Hematopoietic multipotent progenitor cell treated with erythropoietin and hydrocortisone succinate and interleukin-3 and kit ligand, for 15 days (in vitro differentiated cells): ENCODE measurements around the gene SMOC1.

Experiments used
- DNase-seq: peaks from one replicate; pipeline ENCODE4 v3.0.0-alpha.2; 2015; ENCODE audit warnings: low spot score

Gene SMOC1

DNA sequence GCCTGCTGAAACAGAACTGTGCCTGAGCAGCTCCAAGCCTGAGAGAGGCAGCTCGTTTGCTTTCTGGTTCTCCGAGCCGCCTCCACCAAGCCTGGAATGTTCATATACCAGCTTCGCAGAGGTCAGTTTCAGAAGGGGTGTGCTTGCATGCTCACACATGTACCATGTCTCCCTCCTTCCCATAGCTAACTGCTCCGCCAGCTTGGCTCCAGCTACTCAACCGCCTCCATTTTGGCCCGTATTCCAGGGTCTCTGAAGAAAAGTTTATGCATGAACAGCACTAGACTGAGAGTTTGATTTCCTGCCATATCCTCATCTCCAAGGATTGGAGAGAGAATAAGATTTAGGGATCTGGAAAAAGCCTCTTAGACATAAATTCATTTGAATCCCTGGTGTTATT lies 103.7 kb downstream of the SMOC1 start:
- no peak for DNase-seq

DNA sequence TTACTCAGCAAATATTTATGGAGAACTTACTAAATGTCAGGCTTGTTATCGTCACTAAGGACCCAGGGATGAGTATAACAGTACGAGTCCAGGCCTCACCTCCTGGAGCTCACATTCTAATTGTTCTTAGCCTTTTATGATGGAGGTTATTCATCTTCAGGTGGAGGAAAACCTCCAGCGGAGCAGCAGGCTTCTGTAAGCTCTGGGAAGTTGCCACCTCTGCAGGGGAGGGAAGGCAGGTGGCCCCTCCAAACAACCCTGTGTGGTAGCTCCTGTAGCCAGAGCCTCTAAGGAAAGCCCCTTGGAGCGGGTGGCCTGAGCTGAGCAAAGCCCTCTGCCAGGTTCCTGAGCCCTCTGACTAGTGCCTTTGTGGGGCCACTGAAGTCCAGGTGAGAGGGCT lies 104.1 kb downstream of the SMOC1 start:
- no peak for DNase-seq

DNA sequence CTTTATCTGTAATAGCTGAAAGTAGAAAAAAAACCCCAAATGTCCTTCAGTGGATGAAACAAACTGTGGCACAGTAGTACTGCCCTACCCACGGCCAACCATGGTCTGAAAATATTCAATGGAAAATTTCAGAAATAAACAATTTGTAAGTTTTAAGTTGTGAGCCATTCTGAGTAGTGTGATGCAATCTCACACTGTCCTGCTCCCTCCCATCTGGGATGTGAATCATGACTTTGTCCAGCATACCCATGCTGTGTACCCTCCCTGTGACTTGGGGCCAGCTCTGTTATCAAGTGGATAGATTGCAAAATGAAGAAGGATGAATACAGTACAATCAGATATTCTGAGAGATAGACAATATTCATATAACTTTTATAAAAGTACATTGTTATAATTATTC lies 106.2 kb downstream of the SMOC1 start:
- no peak for DNase-seq

DNA sequence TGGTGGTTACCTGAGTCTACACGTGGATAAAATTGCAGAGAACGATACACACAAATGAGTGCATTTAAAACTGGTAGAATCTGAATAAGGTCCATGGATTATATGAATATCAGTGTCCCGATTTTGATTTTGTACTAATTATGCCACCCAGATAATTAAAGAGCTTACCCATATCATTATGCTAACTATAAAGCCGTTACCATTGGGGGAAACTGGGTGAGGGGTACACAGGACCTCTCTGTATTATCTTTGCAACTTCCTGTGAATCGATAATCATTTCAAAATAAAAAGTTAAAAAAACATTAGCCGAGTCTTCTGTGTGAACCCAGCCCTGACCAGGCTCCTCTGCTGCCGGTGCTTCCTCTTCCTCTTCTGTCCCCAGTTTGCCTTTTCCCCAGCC lies 107.1 kb downstream of the SMOC1 start:
- DNase-seq: no peak

DNA sequence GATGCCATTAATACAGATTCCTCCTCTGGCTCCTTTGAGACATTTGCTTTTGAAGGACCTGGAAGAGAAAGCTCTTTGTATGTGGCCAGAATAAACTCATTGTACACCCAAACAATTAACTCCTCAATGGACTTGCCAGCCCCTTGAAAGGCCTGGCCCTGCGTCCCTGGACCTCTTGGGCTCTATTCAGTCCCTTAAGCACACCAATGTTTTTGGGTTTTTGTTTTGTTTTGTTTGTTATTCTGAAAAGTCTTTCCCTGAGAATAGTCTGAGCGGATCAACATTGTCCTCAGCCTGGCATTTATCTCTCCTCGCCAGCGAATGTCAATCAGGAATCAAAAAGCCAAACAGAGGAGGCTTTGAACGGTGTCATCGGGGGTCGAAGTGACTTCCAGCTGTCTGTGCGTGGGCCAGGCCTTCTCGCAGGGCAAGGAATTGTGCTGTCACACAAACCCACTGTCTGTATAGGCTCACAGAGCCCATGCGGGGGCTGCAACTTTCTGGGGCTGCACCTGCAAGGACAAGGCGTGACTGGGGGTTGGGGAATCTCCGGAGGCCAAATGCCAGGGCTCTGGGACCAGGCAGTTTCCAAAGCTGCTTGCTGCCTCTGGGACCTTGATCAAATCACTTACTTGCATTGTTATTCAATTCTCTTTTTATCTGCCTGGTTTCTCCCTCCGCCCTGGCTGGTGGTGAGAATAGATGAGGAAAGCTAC lies 108.3 kb downstream of the SMOC1 start:
- no peak for DNase-seq

DNA sequence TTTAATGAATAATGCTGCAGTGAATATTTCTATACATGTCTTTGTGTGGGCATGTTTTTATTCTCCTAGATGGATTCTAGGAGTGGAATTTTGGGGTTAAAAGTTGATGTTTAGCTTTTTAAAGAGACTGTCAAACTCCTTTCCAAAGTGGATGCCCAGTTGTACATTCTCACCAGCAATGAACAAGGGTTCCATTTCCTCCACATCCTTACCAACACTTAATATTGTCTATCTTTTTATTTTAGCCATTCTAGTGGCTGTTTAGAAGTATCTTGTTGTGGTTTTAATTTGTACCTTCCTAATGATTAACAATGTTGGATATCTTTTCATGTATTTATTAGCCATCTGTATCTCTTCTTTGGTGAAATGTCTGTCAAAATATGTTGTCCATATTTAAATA lies 109.8 kb downstream of the SMOC1 start:
- no peak for DNase-seq

DNA sequence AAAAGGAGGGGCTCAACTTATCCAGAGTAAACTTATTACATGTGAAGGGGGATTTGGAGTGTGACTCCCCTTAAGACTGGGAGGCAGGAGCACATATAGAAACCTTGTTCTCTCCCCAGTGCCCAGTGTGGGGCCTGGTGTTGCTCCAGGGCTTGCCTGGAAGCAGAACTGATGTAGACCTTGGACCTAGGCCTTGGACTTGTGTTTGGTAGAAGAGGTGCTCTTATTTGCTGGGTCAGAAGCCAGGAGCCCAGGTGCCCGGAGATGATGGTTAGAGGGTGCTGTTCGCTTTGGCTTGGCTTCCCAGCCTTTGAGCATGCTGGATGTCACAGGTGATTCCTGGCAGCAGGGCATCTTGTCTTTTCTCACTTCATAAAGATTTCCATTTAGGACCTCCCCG lies 110.4 kb downstream of the SMOC1 start:
- DNase-seq: no peak

DNA sequence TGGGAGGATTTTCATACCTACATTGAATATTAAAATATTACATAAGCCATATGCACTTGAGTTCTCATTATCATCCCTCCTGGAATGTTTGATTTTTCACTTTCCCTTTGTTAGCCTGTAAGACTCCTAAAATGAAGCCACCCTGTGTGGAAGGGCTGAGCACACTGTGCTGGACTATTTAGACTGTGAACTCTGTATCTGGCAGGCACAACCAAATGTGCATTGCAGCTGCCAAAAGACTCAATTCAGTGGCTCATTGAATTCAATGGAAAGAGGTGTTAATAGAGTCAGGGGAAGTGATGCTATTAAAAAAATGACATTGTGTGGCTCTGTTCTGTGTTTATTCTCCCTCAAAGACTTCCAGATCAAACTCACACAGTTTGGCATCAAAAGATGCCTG lies 111.1 kb downstream of the SMOC1 start:
- no peak for DNase-seq

DNA sequence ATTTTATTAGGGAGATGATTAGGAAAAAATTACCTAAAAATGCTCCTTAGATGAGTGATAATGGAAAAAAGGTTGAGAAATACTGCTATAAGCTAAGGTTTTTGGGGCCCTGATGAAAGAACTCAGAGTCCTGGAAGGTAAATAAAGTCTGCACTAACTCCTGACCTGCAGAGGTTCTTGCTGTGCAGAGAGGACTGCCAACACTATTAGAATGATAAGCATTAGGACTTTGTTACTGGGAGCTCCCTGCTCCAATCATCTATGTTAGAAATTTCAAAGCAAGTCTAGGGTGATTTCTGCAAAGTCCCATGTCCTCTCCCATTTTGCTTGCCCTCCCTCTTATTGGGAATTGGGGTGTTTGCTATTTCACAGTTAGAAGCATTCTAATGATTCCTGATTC lies 112.2 kb downstream of the SMOC1 start:
- DNase-seq: no peak

DNA sequence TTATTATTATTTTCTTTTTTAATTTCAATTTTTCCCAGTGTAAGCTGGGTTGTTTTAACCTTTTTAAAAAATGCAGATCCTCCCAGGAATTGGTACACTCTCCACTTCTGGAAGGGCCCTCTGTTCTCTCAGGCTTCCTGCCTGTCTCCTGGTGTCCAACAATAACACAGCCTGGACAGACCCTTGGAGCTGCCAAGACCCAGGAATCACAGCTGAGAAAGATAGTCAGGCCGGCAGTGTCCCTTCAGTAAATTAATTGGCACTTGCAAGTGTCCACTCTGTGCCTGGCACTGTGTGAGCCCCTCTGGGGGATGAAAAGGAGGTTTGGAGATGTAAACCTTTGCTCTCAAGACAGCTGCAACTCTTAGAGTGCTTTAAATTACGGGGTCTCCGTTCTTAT lies 113.3 kb downstream of the SMOC1 start:
- no peak for DNase-seq

DNA sequence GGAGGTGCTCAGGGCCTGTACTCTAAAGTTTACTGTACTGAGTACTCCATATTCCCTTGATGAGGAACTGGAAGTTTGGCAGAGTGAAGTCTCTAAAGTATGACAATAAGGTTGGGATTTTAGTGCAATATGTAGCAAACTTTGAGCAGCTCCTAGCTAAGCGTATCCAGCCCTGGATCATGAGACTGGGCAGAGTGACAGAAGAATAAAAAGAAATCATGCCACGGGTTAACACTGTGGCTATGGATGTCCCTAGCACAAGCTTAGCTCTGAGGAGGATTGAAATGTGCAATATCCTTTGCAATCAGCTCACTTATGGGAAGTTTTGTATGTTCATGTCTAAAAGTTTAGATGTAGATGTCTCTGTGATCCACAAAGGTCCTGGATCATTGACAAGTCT lies 114.1 kb downstream of the SMOC1 start:
- no peak for DNase-seq

DNA sequence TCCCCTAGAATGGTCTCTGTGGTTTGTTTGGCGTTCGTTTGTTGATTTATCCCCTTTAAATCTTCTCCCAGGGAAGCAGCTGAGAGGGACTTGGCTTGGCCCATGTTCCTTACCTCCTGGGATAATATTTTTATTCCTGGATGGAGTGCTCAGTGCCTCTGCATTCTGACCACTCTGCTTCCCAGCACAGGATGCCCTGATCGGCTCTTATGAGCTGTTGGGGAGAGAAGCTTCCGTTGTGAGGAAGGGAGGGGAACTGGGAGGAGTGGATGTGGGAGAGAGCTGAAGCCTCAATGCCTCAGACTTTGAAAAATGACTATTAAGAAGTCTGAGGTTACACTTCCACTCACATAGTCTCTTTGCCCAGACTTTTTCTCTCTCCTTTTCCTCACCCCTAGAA lies 114.8 kb downstream of the SMOC1 start:
- no peak for DNase-seq

DNA sequence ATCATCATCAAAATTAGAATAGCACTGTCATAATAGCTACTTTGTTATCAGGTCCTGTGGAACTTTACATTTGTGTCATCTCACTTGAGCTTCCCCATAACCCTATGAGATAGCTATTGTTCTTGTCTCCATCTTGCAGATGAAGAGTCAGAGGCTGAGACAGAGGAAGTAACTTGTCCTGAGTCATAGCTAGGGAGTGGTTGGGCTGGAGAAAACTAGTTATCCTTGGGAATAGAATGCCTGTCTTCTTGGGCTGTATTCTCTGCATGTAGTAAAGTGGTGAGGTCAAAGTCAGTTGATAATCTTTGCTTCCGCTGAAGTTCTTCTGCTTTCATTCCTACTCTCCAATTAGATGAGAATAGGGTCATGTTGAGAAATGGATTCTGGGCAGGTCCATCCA lies 117.0 kb downstream of the SMOC1 start:
- no peak for DNase-seq

DNA sequence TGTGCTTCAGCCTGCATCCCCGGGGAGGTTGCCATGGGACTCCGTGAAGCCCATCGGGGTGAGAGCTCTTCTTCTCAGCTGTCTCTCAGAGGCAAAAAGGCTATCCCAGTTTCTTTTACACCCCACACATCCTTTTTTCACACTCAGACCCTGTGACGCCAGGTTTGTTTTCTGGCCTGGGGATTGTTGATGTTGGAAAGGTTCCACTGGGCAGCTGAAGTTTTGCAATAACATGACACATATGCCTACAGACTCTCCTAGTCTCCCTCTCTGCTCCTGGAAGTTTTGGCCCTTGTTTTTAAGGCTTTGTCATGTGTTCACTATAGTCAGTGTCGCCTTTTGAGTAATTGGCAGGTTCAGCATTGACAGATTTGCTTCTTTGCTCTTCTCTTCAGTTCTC lies 118.6 kb downstream of the SMOC1 start:
- DNase-seq: no peak

DNA sequence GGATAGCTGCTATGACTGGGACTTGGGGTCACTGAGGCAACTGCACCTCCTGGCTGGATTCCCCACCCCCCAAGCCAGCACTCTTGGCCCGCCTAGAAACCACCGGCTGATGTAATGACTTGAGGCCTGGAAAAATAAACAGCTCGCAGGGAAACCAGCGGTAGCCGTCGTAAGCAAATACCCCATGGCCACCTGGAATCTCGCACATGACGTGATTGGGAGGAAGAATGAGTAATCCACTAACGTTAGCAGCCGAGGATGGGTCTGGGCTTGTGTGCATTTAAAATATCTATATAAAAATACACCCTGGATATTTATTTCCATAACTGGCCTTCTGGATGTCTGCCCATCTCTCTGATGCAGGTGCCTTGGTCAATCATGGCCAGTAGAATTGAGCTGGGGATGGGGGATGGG lies 120.1 kb downstream of the SMOC1 start:
- no peak for DNase-seq

DNA sequence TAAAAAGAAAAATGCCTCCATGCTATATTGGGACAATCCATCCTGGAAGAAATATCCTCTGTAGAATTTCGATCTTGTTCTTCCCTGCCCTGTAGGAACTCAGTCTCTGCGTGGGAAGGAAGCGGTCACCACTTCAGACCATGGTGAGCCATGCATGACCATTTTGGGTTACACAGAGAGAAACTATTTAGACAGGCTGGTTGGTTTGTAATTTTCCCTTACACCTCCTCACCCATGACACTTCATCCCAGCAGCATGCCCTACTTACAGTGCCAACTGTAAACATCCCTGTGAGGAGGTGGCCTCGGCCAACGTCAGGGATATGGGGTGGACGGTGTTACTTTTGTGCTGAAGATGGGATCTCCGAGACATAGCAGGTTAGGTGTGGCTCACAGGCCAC lies 121.4 kb downstream of the SMOC1 start:
- DNase-seq: no peak

DNA sequence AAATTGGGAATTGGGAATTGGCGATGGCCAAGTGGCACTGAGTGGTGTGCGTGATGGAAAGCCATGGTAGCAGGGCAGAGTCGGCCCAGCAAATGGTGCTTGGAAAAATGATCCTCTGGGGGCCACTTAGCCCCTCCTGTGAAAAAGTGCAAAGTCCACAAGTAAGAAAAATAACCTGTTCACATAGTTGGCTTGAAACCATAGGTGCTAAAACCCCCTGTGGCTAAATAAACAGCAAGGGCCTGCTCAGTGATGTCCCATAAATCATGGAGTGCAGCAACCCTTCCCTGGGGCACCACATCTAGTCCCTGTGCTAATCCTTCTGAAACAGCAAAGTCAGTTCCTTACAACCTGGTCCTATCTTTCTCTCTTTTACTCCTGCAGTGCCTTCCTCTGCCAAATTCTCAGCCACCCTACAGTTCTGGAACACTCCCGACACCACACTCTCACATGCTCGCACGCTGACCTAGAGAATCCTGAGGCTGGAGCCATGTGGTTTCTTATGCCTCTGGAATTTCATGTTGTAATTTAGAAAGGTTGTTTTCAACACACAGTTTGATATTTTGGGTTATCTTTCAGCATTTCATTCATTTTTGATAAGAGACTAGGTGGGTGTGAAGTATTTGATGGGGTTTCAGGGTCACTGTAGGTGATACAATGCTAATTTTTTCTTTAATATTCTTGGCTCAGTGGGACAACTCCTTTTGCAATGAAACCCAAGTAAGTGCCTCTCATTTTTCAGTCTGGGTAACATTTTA lies 123.6 kb downstream of the SMOC1 start:
- DNase-seq: no peak

DNA sequence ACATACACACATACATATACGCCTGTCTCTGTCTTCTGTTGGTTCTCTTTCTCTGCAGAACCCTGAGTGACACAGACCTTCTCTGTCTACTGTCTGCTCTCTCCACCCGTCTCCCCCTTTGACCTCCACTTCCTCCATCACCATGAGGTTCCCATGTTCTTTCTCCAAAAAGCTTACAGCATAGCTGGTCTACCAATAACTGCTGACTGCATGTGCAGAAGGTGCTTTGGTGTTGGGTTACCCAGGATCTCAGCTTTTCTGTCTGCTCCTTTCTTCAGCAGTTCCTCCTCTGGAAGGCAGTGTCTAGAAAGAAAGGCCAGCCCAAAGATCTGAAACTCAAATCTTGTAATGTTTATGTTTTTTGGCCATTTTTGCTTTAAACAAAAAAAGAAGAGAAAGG lies 125.6 kb downstream of the SMOC1 start:
- DNase-seq: no peak

DNA sequence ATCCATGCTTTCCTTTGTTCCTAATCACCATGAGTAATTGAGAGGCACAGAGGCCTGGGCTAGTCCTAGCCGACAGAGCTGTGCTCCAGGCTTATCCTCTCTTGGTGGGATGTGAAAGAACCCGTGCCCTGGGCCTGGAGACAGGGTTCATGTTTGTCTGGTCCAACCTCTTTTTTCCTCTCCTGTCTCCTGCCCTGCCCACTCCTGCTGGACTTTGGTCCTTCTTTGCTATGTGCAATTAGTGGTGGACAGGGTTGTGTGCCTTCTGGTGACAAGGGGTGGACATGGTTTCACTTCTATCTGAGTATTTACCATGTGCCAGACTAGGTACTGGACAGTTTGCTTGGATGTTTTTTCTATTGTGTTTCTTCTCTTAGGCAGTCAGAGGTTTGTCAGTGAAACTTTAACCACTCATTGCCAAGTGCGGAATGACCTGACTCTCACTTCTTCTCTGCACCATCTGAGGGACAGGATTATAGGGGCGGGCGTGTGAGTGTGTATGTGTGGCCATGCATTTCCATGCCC lies 126.1 kb downstream of the SMOC1 start:
- DNase-seq: no peak

DNA sequence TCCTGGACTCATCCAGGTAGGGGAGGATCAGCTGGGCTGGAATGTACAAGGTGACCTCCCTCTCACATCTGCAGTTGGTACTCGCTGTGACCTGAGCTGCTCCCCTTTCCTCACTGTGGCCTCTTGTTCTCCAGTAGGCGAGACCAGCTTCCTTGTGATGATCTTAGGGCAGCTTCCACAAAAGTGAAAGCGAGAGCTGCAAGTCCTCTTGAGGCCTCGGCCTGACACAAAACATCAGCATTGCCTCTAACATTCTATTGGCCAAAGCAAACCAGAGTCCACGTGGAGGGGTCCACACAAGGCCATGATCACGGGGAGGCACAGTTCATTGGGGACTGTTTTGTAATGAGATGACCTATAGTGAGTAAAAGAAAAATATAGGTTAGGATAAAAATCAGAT lies 127.5 kb downstream of the SMOC1 start:
- DNase-seq: no peak

DNA sequence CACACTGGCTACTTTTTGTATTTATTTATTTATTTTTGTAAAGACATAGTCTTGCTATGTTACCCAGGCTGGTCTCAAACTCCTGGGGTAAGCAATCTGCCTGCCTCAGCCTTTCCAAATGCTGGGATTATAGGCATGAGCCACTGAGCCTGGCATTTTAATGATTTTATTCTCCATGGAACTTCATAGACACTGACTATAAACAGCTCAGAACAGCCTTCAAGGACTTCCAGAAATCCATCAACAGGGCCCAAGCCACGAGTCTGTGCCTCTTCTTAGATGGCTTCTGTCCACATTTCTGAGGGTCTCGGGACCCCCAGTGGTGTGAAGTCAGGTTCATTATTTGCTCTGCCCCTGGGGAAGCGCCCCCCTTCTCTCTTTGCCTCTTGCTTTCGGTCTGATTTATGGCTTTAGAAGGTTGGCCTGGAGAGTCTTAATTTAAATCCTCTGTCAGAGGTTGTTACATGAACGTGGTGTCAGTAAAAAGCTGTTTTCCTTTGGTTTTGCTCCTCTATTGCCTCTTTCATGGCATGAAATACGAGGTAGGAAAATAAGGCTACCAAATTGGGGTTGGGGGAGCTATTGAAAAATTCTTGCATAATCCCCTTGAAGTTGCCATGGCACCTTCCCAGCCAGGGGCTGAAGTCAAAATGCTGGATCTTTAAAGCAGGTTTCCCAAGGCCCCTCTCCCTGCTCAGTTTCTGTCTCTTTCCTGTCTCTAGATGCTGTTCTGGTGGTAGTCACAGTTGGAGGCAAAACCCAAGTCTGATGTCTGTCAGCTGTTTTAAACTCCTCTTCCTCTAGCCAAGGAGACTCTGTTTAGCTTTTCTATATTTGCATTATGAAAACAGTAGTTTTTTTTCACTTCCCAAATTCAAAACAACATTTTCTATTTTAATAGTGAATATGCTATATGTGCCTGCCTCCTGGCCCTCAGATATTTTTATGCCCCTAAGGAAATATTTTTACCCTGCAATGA lies 129.4 kb downstream of the SMOC1 start:
- DNase-seq: no peak

DNA sequence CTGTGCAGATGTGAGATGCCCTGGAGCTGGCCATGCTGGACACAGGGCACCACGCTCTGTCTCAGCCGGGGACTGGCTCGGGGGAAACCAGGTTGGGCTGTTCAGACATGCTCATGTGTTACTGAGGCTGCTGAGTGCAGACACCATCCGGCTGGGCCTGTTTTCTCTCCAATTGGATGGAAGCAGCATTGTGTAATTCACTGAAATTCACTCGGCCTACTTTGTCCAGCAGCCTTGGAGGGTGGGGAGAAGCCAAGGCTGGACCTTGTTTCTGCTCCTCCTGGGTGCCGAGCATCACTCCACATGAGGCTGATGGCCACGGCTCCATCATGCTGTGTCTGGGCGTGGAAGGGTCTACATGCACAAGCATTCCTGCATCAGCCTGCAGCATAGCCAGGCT lies 130.7 kb downstream of the SMOC1 start:
- DNase-seq: no peak

DNA sequence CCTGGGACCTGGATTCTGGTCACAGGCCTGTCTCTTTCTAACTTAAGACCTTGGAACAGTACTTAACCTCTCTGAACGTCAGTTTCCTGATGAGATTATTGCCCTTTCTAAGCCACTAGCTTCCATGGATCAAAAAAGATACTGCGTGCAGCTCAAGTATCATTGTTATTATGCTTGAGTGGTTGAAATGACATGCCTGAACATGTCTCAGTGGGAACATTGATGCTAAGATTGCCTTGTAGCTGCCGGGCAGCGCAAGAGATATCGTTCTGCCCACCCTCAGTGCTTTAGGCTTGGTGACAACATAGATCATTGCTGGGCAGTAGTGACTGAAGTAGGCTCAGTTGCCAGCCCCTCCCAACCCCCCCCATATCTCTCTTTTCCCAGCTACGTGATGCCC lies 131.9 kb downstream of the SMOC1 start:
- DNase-seq: no peak
